OCI-LY1 (cell line): ENCODE results near the gene GOLM1.

Experiments
- EZH2 ChIP-seq: fragments of 200-600 bp; sonication (generic), shearing (Covaris generic); IDR thresholded peaks from 2 replicates; pipeline ENCODE4 v1.8.0; 2017; ENCODE audit warnings: borderline replicate concordance, mixed run types, mild to moderate bottlenecking, antibody characterized with exemption, low read length, moderate library complexity, mixed read lengths
- TF ChIP-seq, protein P1 (sequence below): fragments of 200-600 bp; sonication (generic), shearing (Covaris generic); IDR thresholded peaks from 2 replicates; pipeline ENCODE4 v1.5.1; 2017; ENCODE audit warnings: mild to moderate bottlenecking, antibody characterized with exemption, low read length, moderate library complexity, mixed read lengths

- TF ChIP-seq, protein P1, sequence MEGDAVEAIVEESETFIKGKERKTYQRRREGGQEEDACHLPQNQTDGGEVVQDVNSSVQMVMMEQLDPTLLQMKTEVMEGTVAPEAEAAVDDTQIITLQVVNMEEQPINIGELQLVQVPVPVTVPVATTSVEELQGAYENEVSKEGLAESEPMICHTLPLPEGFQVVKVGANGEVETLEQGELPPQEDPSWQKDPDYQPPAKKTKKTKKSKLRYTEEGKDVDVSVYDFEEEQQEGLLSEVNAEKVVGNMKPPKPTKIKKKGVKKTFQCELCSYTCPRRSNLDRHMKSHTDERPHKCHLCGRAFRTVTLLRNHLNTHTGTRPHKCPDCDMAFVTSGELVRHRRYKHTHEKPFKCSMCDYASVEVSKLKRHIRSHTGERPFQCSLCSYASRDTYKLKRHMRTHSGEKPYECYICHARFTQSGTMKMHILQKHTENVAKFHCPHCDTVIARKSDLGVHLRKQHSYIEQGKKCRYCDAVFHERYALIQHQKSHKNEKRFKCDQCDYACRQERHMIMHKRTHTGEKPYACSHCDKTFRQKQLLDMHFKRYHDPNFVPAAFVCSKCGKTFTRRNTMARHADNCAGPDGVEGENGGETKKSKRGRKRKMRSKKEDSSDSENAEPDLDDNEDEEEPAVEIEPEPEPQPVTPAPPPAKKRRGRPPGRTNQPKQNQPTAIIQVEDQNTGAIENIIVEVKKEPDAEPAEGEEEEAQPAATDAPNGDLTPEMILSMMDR: no peak
- TF ChIP-seq EZH2: no peak
Measured at GRCh38 chr9:86043586-86043985, 55.8 kb downstream of the GOLM1 start.
